Endodermal cell (in vitro differentiated cells): Measurements from ENCODE around the gene NEUROG1. TPM values are rescaled to one million over a fixed set of nuclear protein-coding genes. Genes with fewer than 3 reads are reported as not detected.

Source experiments
- DNase-seq: peaks from one replicate; pipeline ENCODE4 v3.0.0-alpha.2; 2017
- H3K27ac ChIP-seq: 2 replicates; pipeline ENCODE4 v1.5.1; 2013; ENCODE audit warnings: mild to moderate bottlenecking, low read depth, low read length, moderate library complexity
- H3K27me3 ChIP-seq: 2 replicates; pipeline ENCODE4 v1.6.1; 2013; ENCODE audit warnings: mild to moderate bottlenecking, low read length, moderate library complexity; ENCODE audit not compliant: insufficient read depth, control insufficient read depth, poor library complexity, severe bottlenecking
- H3K36me3 ChIP-seq: 2 replicates; pipeline ENCODE4 v1.7.0; 2013; ENCODE audit warnings: mild to moderate bottlenecking, low read length, moderate library complexity; ENCODE audit not compliant: control insufficient read depth, insufficient read depth
- H3K4me1 ChIP-seq: one replicate; pipeline ENCODE4 v1.7.0; 2013; ENCODE audit warnings: low read length; ENCODE audit not compliant: control insufficient read depth, insufficient read depth
- H3K4me3 ChIP-seq: 2 replicates; pipeline ENCODE4 v1.5.1; 2013; ENCODE audit warnings: mild to moderate bottlenecking, low read length, moderate library complexity
- H3K9ac ChIP-seq: 2 replicates; pipeline ENCODE4 v1.6.1; 2013; ENCODE audit warnings: mild to moderate bottlenecking, low read length, moderate library complexity; ENCODE audit not compliant: poor library complexity, severe bottlenecking; ENCODE audit errors: extremely low read depth
- H3K9me3 ChIP-seq: 2 replicates; pipeline ENCODE4 v1.6.1; 2013; ENCODE audit warnings: mild to moderate bottlenecking, low read length, moderate library complexity; ENCODE audit not compliant: control insufficient read depth
- H3K27ac Mint-ChIP-seq: 2 replicates; pipeline ENCODE4 v1.8.0; 2020; ENCODE audit warnings: mixed read lengths
- H3K27me3 Mint-ChIP-seq: 2 replicates; pipeline ENCODE4 v1.8.0; 2021; ENCODE audit warnings: mild to moderate bottlenecking, mixed read lengths; ENCODE audit not compliant: insufficient read depth
- H3K36me3 Mint-ChIP-seq: 2 replicates; pipeline ENCODE4 v1.8.0; 2020; ENCODE audit warnings: low read depth, mixed read lengths
- H3K4me1 Mint-ChIP-seq: 2 replicates; pipeline ENCODE4 v1.8.0; 2020; ENCODE audit warnings: mixed read lengths
- H3K4me3 Mint-ChIP-seq: 2 replicates; pipeline ENCODE4 v1.8.0; 2020; ENCODE audit warnings: mild to moderate bottlenecking, moderate library complexity, mixed read lengths
- H3K9me3 Mint-ChIP-seq: 2 replicates; pipeline ENCODE4 v1.8.0; 2020; ENCODE audit warnings: mild to moderate bottlenecking, mixed read lengths
- CTCF ChIP-seq: fragments of 200-600 bp; sonication (generic); conservative IDR thresholded peaks from 2 replicates; pipeline ENCODE4 v1.5.0; 2021; ENCODE audit warnings: antibody characterized with exemption, mild to moderate bottlenecking
- WGBS, 2 experiments: methylation state at CpG; one replicate each; pipeline versions ENCODE4 v1.1.5 to v1.1.7; 2013; ENCODE audit warnings: missing lambda C conversion rate in 2 of 2, mixed read lengths in 1 of 2; ENCODE audit not compliant: insufficient coverage in 1 of 2, insufficient read length in 1 of 2; 5-methylcytosine and 5-hydroxymethylcytosine counted together
- total RNA-seq, 2 donors: library from RNA; stranded (reverse); fragmentation: NEBNext Ultra II Directional in 1 of 2; extraction: Animal tissue kit (Norgen Biotek cat#: 25700) in 1 of 2; gene quantifications; 2 replicates in 1 of 2; 3 replicates in 1 of 2; pipeline ENCODE4 v1.2.1, GENCODE V29; 2021

NEUROG1 gene
- total RNA-seq, 2 donors from 2014 or later = not detected

- Histone ChIP-seq H3K36me3 (no peaks in the 10 kb centered on the region), H3K9ac (no peak overlapping the region), H3K4me3 (no peak overlapping the region), H3K9me3 (no peaks in the 10 kb centered on the region), H3K27ac (no peak overlapping the region), H3K4me1 (peaks cover 6% of the 10 kb centered on the region), H3K27me3 (peaks cover 97% of the 10 kb centered on the region)
- no peak overlapping the region for H3K27ac Mint-ChIP-seq
- no peak overlapping the region for H3K4me3 Mint-ChIP-seq
- H3K4me1 Mint-ChIP-seq = peaks cover 28% of the 10 kb centered on the region
- no peaks in the 10 kb centered on the region for H3K9me3 Mint-ChIP-seq
- WGBS, 2 experiments = 26 to 46% methylated on average over 3 to 4 of the region's 4 CpGs
- TF ChIP-seq CTCF = peak; percentile 19
- no peak for DNase-seq
- peaks cover 99% of the 10 kb centered on the region for H3K27me3 Mint-ChIP-seq
- H3K36me3 Mint-ChIP-seq = no peaks in the 10 kb centered on the region
Observed at GRCh38 chr5:135546912-135547311, 11.1 kb upstream of the NEUROG1 start.

GRCh38 chr5:135546101-135546500 is 10.3 kb upstream of the NEUROG1 start:
- H3K27ac Mint-ChIP-seq = no peak overlapping the region
- H3K9me3 ChIP-seq = no peaks in the 10 kb centered on the region
- H3K4me3 ChIP-seq = no peak overlapping the region
- H3K27me3 Mint-ChIP-seq = peaks cover 99% of the 10 kb centered on the region
- peaks cover 6% of the 10 kb centered on the region for H3K4me1 ChIP-seq
- no peak overlapping the region for H3K4me3 Mint-ChIP-seq
- H3K36me3 ChIP-seq = no peaks in the 10 kb centered on the region
- no peak overlapping the region for H3K9ac ChIP-seq
- no peak overlapping the region for H3K27ac ChIP-seq
- no peaks in the 10 kb centered on the region for H3K9me3 Mint-ChIP-seq
- peaks cover 100% of the 10 kb centered on the region for H3K27me3 ChIP-seq
- no peak for TF ChIP-seq CTCF
- DNase-seq = no peak
- H3K36me3 Mint-ChIP-seq = no peaks in the 10 kb centered on the region
- 23 to 25% methylated on average over 8 to 12 of the region's 12 CpGs for WGBS, 2 experiments
- H3K4me1 Mint-ChIP-seq = peaks cover 28% of the 10 kb centered on the region

- Histone ChIP-seq H3K9me3 (no peaks in the 10 kb centered on the region), H3K4me1 (peaks cover 6% of the 10 kb centered on the region), H3K27ac (no peak overlapping the region), H3K9ac (no peak overlapping the region), H3K27me3 (peaks cover 100% of the 10 kb centered on the region), H3K36me3 (no peaks in the 10 kb centered on the region), H3K4me3 (no peak overlapping the region)
- no peak for TF ChIP-seq CTCF
- 3 to 4% methylated on average over 11 to 17 of the region's 17 CpGs for WGBS, 2 experiments
- no peaks in the 10 kb centered on the region for H3K36me3 Mint-ChIP-seq
- H3K4me1 Mint-ChIP-seq = peaks cover 28% of the 10 kb centered on the region
- no peaks in the 10 kb centered on the region for H3K9me3 Mint-ChIP-seq
- DNase-seq = peak; percentile 62
- H3K4me3 Mint-ChIP-seq = peak overlapping the region; percentile 41
- H3K27ac Mint-ChIP-seq = no peak overlapping the region
- H3K27me3 Mint-ChIP-seq = peaks cover 99% of the 10 kb centered on the region
Observed at GRCh38 chr5:135545099-135545498, 9.3 kb upstream of the NEUROG1 start.
